GM06990 (cell line): ENCODE results near the gene APP.

Experiments used
- DNase-seq: peaks from one replicate; pipeline ENCODE4 v3.0.0-alpha.2; 2011; ENCODE audit not compliant: insufficient read length; ENCODE audit errors: extremely low read depth
- H3K27me3 ChIP-seq: replicated peaks from 2 replicates; pipeline ENCODE4 v1.6.0; 2011; ENCODE audit warnings: low read length; ENCODE audit not compliant: control insufficient read depth, insufficient read depth
- H3K36me3 ChIP-seq: 2 replicates; pipeline ENCODE4 v1.5.1; 2011; ENCODE audit warnings: low read length; ENCODE audit not compliant: control insufficient read depth, insufficient read depth
- H3K4me3 ChIP-seq: replicated peaks from 2 replicates; pipeline ENCODE4 v1.5.1; 2011; ENCODE audit warnings: low read depth, mild to moderate bottlenecking, control low read depth, low read length
- TF ChIP-seq, protein P1 (sequence below): IDR thresholded peaks from 2 replicates; pipeline ENCODE4 v1.5.1; 2011; ENCODE audit warnings: low read length, control low read depth, mild to moderate bottlenecking, inconsistent platforms; ENCODE audit not compliant: insufficient read depth, poor library complexity, severe bottlenecking

APP gene

GRCh38 chr21:26125433-26126167 lies 45.0 kb downstream of the APP start:
- no peaks in the 10 kb centered on the region for H3K27me3 ChIP-seq
- no peak for DNase-seq

GRCh38 chr21:26124896-26125295 lies 45.7 kb downstream of the APP start:
- TF ChIP-seq, protein P1, sequence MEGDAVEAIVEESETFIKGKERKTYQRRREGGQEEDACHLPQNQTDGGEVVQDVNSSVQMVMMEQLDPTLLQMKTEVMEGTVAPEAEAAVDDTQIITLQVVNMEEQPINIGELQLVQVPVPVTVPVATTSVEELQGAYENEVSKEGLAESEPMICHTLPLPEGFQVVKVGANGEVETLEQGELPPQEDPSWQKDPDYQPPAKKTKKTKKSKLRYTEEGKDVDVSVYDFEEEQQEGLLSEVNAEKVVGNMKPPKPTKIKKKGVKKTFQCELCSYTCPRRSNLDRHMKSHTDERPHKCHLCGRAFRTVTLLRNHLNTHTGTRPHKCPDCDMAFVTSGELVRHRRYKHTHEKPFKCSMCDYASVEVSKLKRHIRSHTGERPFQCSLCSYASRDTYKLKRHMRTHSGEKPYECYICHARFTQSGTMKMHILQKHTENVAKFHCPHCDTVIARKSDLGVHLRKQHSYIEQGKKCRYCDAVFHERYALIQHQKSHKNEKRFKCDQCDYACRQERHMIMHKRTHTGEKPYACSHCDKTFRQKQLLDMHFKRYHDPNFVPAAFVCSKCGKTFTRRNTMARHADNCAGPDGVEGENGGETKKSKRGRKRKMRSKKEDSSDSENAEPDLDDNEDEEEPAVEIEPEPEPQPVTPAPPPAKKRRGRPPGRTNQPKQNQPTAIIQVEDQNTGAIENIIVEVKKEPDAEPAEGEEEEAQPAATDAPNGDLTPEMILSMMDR, result no peak
- H3K36me3 ChIP-seq, result no peaks in the 10 kb centered on the region
- H3K4me3 ChIP-seq, result no peak overlapping the region
- DNase-seq, result no peak
- no peaks in the 10 kb centered on the region for H3K27me3 ChIP-seq

More at GRCh38 chr21:26125433-26126167, 45.0 kb downstream of the APP start:
- TF ChIP-seq, protein P1, result no peak
- no peaks in the 10 kb centered on the region for H3K36me3 ChIP-seq
- no peak overlapping the region for H3K4me3 ChIP-seq

- TF ChIP-seq, protein P1, result no peak
- H3K36me3 ChIP-seq, result no peaks in the 10 kb centered on the region
- H3K27me3 ChIP-seq, result no peaks in the 10 kb centered on the region
- DNase-seq, result no peak
- H3K4me3 ChIP-seq, result no peak overlapping the region
Observed at GRCh38 chr21:26124421-26124833, 46.1 kb downstream of the APP start.

DNA sequence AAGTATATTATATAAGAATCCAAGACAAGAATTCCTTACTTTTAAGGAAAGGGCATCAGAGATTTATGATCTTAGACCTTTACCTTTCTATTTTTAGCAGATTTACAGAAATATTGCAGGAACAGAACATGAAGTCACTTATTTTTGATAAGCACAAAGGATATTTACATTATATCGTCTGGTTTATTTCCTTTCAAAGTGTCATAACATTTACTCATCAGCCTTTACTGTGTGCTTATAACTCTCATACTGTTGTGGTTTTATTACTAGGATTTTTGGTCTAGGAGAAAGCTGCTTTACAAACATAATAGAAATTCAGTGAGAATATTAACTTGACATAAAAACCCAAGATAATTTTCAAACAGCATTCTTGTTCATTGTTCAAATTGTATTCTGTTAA lies 47.6 kb downstream of the APP start:
- Histone ChIP-seq H3K4me3 (no peak overlapping the region), H3K27me3 (no peaks in the 10 kb centered on the region), H3K36me3 (no peaks in the 10 kb centered on the region)
- no peak for DNase-seq
- TF ChIP-seq, protein P1, result no peak

GRCh38 chr21:26120828-26121227 lies 49.7 kb downstream of the APP start:
- no peak for DNase-seq
- H3K36me3 ChIP-seq, result no peaks in the 10 kb centered on the region
- H3K27me3 ChIP-seq, result no peaks in the 10 kb centered on the region
- no peak overlapping the region for H3K4me3 ChIP-seq
- TF ChIP-seq, protein P1, result no peak
